Measurements from ENCODE around the gene FFAR3.

The FFAR3 gene

DNA sequence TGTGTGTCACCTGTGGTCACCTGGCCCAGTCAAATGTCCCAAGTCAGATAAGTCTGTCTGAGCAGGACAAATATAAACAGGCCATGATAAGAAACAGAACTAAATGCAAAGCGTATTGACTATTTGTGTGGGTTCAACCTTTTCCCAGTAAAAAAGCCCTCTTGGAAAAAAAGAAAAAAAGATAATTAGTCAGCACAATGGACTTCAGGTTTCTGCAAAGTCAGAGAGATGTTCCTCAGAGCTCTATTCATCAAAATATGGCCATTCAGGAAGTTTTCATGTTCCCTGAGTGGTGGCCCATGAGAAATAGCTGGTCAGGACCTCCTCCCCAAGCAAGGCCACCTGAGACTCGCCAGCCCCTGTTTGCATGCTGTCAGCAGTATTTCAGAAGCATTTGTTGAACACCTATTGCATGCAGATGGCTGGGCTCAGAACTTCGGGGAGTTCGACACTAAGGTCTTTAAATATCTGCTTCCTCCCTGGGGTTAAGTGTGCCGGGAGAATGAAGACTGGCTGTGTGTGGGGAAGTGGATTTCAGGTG, 2.7 kb downstream of the FFAR3 start:
- H3K4me2 ChIP-seq (ENCODE audit: low read length): no peak overlapping the region
- H3K79me2 ChIP-seq (ENCODE audit: insufficient read depth, low read length): no peaks in the 10 kb centered on the region
- H3K27ac ChIP-seq (ENCODE audit: low read depth, low read length, poor library complexity, severe bottlenecking): no peak overlapping the region
- H2AFZ ChIP-seq (ENCODE audit: low read length): no peak overlapping the region
- H3K36me3 ChIP-seq (ENCODE audit: insufficient read depth, low read length): no peaks in the 10 kb centered on the region
- H3F3A ChIP-seq (ENCODE audit: insufficient read depth, low read length): no peaks in the 10 kb centered on the region
- no peaks in the 10 kb centered on the region for H4K20me1 ChIP-seq (ENCODE audit: insufficient read depth, low read length)
- TF ChIP-seq CTCF (IDR thresholded peaks at IDR 0.05; ENCODE audit: low read length): no peak
- TF ChIP-seq EZH2 (IDR thresholded peaks at IDR 0.05; ENCODE audit: borderline replicate concordance, low read length): no peak
- H3K9me2 ChIP-seq (ENCODE audit: low read depth, low read length): no peaks in the 10 kb centered on the region
- no peaks in the 10 kb centered on the region for H3K27me3 ChIP-seq (ENCODE audit: insufficient read depth, low read length)
- H3K4me1 ChIP-seq (ENCODE audit: insufficient read depth, low read length, severe bottlenecking): no peaks in the 10 kb centered on the region
- no peak overlapping the region for H3K9ac ChIP-seq (ENCODE audit: low read length)
- H3K4me3 ChIP-seq (ENCODE audit: low read depth, low read length, poor library complexity, severe bottlenecking): no peak overlapping the region
- no peaks in the 10 kb centered on the region for H3K9me3 ChIP-seq (ENCODE audit: low read length)

- Histone ChIP-seq H3K27ac (ENCODE audit: low read depth, low read length, poor library complexity, severe bottlenecking) (no peak overlapping the region), H3K4me3 (ENCODE audit: low read depth, low read length, poor library complexity, severe bottlenecking) (no peak overlapping the region), H3K79me2 (ENCODE audit: insufficient read depth, low read length) (no peaks in the 10 kb centered on the region), H3K9me3 (ENCODE audit: low read length) (no peaks in the 10 kb centered on the region), H3K4me1 (ENCODE audit: insufficient read depth, low read length, severe bottlenecking) (no peaks in the 10 kb centered on the region), H3K9me2 (ENCODE audit: low read depth, low read length) (no peaks in the 10 kb centered on the region), H3K27me3 (ENCODE audit: insufficient read depth, low read length) (no peaks in the 10 kb centered on the region), H3K9ac (ENCODE audit: low read length) (no peak overlapping the region), H2AFZ (ENCODE audit: low read length) (no peak overlapping the region), H4K20me1 (ENCODE audit: insufficient read depth, low read length) (no peaks in the 10 kb centered on the region), H3K4me2 (ENCODE audit: low read length) (no peak overlapping the region), H3K36me3 (ENCODE audit: insufficient read depth, low read length) (no peaks in the 10 kb centered on the region), H3F3A (ENCODE audit: insufficient read depth, low read length) (no peaks in the 10 kb centered on the region)
- TF ChIP-seq CTCF (IDR thresholded peaks at IDR 0.05; ENCODE audit: low read length) (no peak), EZH2 (IDR thresholded peaks at IDR 0.05; ENCODE audit: borderline replicate concordance, low read length) (no peak)
These were observed 4.2 kb downstream of the FFAR3 start for GRCh38 chr19:35362261-35363000.

- H4K20me1 ChIP-seq (ENCODE audit: insufficient read depth, low read length): no peaks in the 10 kb centered on the region
- H3K9ac ChIP-seq (ENCODE audit: low read length): no peak overlapping the region
- no peaks in the 10 kb centered on the region for H3K9me3 ChIP-seq (ENCODE audit: low read length)
- H3K27me3 ChIP-seq (ENCODE audit: insufficient read depth, low read length): no peaks in the 10 kb centered on the region
- no peak for TF ChIP-seq CTCF (IDR thresholded peaks at IDR 0.05; ENCODE audit: low read length)
- TF ChIP-seq EZH2 (IDR thresholded peaks at IDR 0.05; ENCODE audit: borderline replicate concordance, low read length): no peak
- H2AFZ ChIP-seq (ENCODE audit: low read length): no peak overlapping the region
- no peaks in the 10 kb centered on the region for H3F3A ChIP-seq (ENCODE audit: insufficient read depth, low read length)
- H3K4me1 ChIP-seq (ENCODE audit: insufficient read depth, low read length, severe bottlenecking): no peaks in the 10 kb centered on the region
- no peaks in the 10 kb centered on the region for H3K9me2 ChIP-seq (ENCODE audit: low read depth, low read length)
- H3K27ac ChIP-seq (ENCODE audit: low read depth, low read length, poor library complexity, severe bottlenecking): no peak overlapping the region
- no peaks in the 10 kb centered on the region for H3K79me2 ChIP-seq (ENCODE audit: insufficient read depth, low read length)
- H3K4me3 ChIP-seq (ENCODE audit: low read depth, low read length, poor library complexity, severe bottlenecking): no peak overlapping the region
- no peak overlapping the region for H3K4me2 ChIP-seq (ENCODE audit: low read length)
- H3K36me3 ChIP-seq (ENCODE audit: insufficient read depth, low read length): no peaks in the 10 kb centered on the region
These were observed 4.8 kb downstream of the FFAR3 start for GRCh38 chr19:35363001-35363590.

Data from OCI-LY1 (cell line).